Calu3 (cell line): ENCODE results near the gene MRPL16. TPM values are rescaled to one million over a fixed set of nuclear protein-coding genes. Genes with fewer than 3 reads are reported as not detected.
A peak's percentile ranks its signal among the peaks of the same experiment; 100 is the strongest.

ENCODE experiments used
- BruUV-seq: library from RNA; stranded (reverse); fragments of 400-500 nt; replicated peaks from 2 replicates; lab custom pipeline; 2021; lab: Mats Ljungman, UMichigan
- CTCF ChIA-PET: fragments of 300-600 bp; sonication (Branson Sonifier 250); formaldehyde crosslinking; loops from one replicate; lab custom pipeline; 2022; ENCODE audit warnings: antibody characterized with exemption; lab: Charles Lee
- DNase-seq: peaks from one replicate; pipeline ENCODE4 v3.0.0; 2022
- H3K27ac Mint-ChIP-seq: one replicate; pipeline ENCODE4 v1.8.0; 2022; ENCODE audit warnings: mixed read lengths; ENCODE audit not compliant: unreplicated experiment
- H3K27me3 Mint-ChIP-seq: one replicate; pipeline ENCODE4 v1.8.0; 2022; ENCODE audit warnings: mixed read lengths; ENCODE audit not compliant: unreplicated experiment
- H3K36me3 Mint-ChIP-seq: one replicate; pipeline ENCODE4 v1.8.0; 2022; ENCODE audit warnings: mild to moderate bottlenecking, moderate library complexity, mixed read lengths; ENCODE audit not compliant: insufficient read depth, unreplicated experiment
- H3K4me1 Mint-ChIP-seq: one replicate; pipeline ENCODE4 v1.8.0; 2022; ENCODE audit warnings: mild to moderate bottlenecking, low read depth, mixed read lengths; ENCODE audit not compliant: unreplicated experiment
- H3K4me3 Mint-ChIP-seq: one replicate; pipeline ENCODE4 v1.8.0; 2022; ENCODE audit warnings: mild to moderate bottlenecking, low read depth, moderate library complexity, mixed read lengths; ENCODE audit not compliant: unreplicated experiment
- H3K9me3 Mint-ChIP-seq: one replicate; pipeline ENCODE4 v1.8.0; 2022; ENCODE audit warnings: low read depth, mixed read lengths; ENCODE audit not compliant: unreplicated experiment
- intact Hi-C: fragments of 100-400 bp; cut with micrococcal nuclease; formaldehyde crosslinking; loops from one replicate; pipeline ENCODE4 v1.10.0; 2022; ENCODE audit not compliant: unreplicated experiment
- total RNA-seq: library from RNA; stranded (reverse); gene quantifications from 2 replicates; pipeline ENCODE4 v1.2.3, GENCODE V29; 2022
- TF ChIP-seq, protein P1 (sequence below): fragments of 200-600 bp; IDR thresholded peaks from one replicate; pipeline ENCODE4 v1.8.0; 2022; ENCODE audit warnings: antibody characterized with exemption; ENCODE audit not compliant: unreplicated experiment

Gene MRPL16
- total RNA-seq, 1 experiment from 2014 or later = 49.8 TPM

DNA sequence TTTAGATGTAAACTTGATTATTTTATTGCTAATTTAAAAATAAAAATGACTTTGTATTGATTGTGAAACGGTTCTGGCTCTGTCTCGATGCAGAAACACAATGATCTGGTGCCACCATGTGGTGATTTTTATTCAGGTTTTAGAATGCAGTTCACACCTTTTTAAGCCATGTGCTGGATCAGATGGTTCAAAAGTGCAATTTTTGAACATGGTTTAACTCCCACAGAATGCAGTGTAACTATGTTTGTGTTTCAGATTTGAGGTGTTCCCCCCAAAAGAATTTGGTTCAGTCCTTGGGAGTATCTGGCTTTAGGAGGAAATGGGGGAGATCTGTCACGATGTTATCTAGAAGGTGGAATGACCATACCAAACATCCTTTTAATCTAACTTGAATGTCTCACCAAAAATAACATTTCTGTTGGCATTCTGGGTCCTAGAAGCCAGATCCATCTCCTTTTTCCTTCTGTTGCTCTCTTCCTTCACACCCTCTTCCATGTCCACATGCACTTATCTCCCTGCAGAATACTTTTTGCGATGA is 7.9 kb downstream of the MRPL16 start:
- H3K4me3 Mint-ChIP-seq = no peak overlapping the region
- CTCF ChIA-PET = interaction anchor here (0.6 to 1.8 kb wide), 3 partner anchors 26 to 113 kb away, joined by 3 to 14 read pairs (median 5); partner anchors contain the start of gene STX3
- H3K9me3 Mint-ChIP-seq = no peaks in the 10 kb centered on the region
- no peak overlapping the region for H3K27ac Mint-ChIP-seq
- peaks cover 43% of the 10 kb centered on the region for H3K36me3 Mint-ChIP-seq
- DNase-seq = peak; percentile 60
- no peaks in the 10 kb centered on the region for H3K27me3 Mint-ChIP-seq
- intact Hi-C loops = loop anchor here (1.0 to 5.0 kb wide), 2 partner anchors 48 to 155 kb away; no protein-coding TSS in a partner anchor
- H3K4me1 Mint-ChIP-seq = peaks cover 16% of the 10 kb centered on the region
- no TSS peak for BruUV-seq
- TF ChIP-seq, protein P1, sequence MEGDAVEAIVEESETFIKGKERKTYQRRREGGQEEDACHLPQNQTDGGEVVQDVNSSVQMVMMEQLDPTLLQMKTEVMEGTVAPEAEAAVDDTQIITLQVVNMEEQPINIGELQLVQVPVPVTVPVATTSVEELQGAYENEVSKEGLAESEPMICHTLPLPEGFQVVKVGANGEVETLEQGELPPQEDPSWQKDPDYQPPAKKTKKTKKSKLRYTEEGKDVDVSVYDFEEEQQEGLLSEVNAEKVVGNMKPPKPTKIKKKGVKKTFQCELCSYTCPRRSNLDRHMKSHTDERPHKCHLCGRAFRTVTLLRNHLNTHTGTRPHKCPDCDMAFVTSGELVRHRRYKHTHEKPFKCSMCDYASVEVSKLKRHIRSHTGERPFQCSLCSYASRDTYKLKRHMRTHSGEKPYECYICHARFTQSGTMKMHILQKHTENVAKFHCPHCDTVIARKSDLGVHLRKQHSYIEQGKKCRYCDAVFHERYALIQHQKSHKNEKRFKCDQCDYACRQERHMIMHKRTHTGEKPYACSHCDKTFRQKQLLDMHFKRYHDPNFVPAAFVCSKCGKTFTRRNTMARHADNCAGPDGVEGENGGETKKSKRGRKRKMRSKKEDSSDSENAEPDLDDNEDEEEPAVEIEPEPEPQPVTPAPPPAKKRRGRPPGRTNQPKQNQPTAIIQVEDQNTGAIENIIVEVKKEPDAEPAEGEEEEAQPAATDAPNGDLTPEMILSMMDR = peak; percentile 51

DNA sequence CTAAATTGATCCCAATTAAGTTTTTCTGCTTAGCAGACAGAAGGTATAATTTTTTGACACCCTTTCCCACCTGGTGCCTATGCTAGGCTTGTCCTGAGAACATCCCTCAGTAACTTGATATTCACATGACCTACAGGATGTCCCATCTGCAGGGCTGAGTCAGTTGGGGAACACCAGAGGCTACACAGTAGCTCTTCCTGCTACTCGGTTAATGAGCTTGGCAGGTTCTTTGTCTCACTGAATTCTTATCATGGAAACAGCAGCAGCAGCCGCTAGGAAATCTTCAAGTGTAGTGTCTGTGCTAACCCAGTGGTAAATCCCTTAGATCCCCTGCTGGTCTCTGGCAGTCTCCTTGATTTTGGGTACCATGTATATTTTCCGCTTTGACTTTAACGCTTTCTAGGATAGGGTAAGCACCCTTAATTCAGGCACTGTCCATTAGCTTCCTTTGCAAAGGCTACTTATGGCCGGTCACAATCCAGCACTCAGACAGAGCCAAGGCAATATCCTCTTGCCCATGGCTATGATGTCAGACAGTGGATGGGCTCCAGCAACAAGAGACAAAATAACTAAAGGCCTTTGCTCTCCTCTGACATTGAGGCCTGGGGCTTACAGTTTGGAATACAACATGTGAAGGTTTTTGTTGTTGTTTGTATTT is 8.5 kb downstream of the MRPL16 start:
- Mint-ChIP-seq H3K4me3 (no peak overlapping the region), H3K27ac (no peak overlapping the region), H3K36me3 (peaks cover 42% of the 10 kb centered on the region), H3K9me3 (no peaks in the 10 kb centered on the region), H3K4me1 (peaks cover 16% of the 10 kb centered on the region), H3K27me3 (no peaks in the 10 kb centered on the region)
- no peak for DNase-seq
- TSS peak; percentile 23 for BruUV-seq
- CTCF ChIA-PET = interaction anchor here (0.5 to 1.8 kb wide), 4 partner anchors 26 to 157 kb away, joined by 3 to 14 read pairs (median 6); partner anchors contain the start of gene STX3
- intact Hi-C loops = loop anchor here (1.0 to 5.0 kb wide), 2 partner anchors 48 to 155 kb away; no protein-coding TSS in a partner anchor
- TF ChIP-seq, protein P1 = no peak

DNA sequence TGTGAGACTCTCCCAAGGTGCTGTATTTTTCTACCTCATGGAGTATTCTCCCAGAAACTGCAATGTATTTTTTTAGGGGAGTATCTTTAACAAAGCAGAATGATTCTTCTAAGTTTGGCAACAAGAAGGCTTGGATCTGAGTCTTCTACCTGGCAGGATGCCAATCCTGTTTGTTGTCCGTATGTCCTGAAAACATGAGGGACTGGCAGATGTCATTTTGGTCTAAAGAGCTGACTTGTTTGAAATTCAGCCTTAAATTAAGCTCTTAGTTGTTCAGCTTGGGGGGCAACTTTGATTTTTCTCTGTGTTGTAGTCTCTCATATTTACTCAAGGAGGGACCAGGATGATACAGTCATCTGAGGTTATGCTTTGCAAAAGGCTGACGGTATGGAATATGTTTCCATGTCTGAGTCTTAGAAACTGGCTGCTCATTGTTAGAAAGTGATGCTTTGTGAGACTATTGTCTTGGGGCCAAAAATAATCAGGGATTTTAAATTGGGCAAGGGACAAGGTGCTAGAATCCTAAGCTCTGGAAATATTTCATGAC is 9.3 kb downstream of the MRPL16 start:
- no peak for DNase-seq
- Mint-ChIP-seq H3K4me1 (peaks cover 16% of the 10 kb centered on the region), H3K27ac (no peak overlapping the region), H3K36me3 (peaks cover 34% of the 10 kb centered on the region), H3K4me3 (no peak overlapping the region), H3K27me3 (no peaks in the 10 kb centered on the region), H3K9me3 (no peaks in the 10 kb centered on the region)
- intact Hi-C loops = loop anchor here (5.0 kb wide), 1 partner anchor 154 kb away; no protein-coding TSS in a partner anchor
- no TSS peak for BruUV-seq
- CTCF ChIA-PET = interaction anchor here (1.0 to 1.8 kb wide), 3 partner anchors 25 to 106 kb away, joined by 3 to 14 read pairs (median 5); partner anchors contain the start of gene STX3
- TF ChIP-seq, protein P1 = no peak

DNA sequence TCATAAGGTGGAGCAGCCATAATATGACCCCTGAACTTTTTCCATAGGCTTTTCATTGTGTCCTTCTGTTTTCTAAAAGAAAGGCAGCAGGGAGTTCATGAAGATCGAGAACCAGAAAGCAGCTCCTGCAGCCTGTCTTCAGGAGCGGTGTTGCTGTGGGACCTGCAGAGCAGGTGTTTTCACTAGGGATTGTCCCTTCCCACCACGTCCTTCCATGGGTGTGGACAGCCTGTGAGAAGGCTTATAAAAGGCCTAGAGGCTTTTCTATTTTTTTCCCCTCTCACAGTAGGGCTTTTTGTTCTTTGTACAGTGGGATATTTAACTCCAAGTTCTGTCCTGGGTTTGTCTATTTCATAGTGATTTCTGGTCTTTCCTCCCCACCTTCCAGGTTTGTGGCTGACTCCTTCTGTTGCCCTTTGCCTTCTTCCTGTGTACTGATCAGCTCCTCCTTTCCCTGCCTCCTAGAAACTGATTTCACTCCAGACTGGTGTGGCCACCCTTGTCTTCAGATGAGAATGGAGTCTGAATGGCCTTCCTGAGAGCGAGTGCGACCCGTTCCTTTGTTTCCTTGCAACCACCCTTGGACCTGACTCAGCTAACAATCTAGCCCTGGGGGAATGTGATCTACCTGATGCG is 10.1 kb downstream of the MRPL16 start:
- Mint-ChIP-seq H3K4me3 (no peak overlapping the region), H3K9me3 (no peaks in the 10 kb centered on the region), H3K36me3 (peaks cover 35% of the 10 kb centered on the region), H3K27ac (no peak overlapping the region), H3K4me1 (peaks cover 16% of the 10 kb centered on the region), H3K27me3 (no peaks in the 10 kb centered on the region)
- intact Hi-C loops = loop anchor here (5.0 kb wide), 1 partner anchor 153 kb away; no protein-coding TSS in a partner anchor
- TF ChIP-seq, protein P1 = no peak
- CTCF ChIA-PET = interaction anchor here (1.8 kb wide), 1 partner anchor 46 kb away, joined by 14 read pairs; the partner anchor contains the start of gene STX3
- BruUV-seq = no TSS peak
- DNase-seq = no peak
